SIG-M5 (cell line): ENCODE data around the gene RHBDF1.

Experiments used
- DNase-seq: peaks from one replicate; lab custom pipeline; 2025; lab: John Stamatoyannopoulos, UW

RHBDF1 gene

GRCh38 chr16:74747-75334, 2.4 kb upstream of the RHBDF1 start:
- no peak for DNase-seq

GRCh38 chr16:74051-74746, 1.8 kb upstream of the RHBDF1 start:
- no peak for DNase-seq

GRCh38 chr16:71540-72401, 660 bp downstream of the RHBDF1 start:
- DNase-seq = no peak

- DNase-seq = no peak
These were observed 1.3 kb downstream of the RHBDF1 start for GRCh38 chr16:71210-71539.

GRCh38 chr16:69181-69580, 3.2 kb downstream of the RHBDF1 start:
- DNase-seq = no peak

GRCh38 chr16:67884-68789, 4.3 kb downstream of the RHBDF1 start:
- DNase-seq = no peak

DNA sequence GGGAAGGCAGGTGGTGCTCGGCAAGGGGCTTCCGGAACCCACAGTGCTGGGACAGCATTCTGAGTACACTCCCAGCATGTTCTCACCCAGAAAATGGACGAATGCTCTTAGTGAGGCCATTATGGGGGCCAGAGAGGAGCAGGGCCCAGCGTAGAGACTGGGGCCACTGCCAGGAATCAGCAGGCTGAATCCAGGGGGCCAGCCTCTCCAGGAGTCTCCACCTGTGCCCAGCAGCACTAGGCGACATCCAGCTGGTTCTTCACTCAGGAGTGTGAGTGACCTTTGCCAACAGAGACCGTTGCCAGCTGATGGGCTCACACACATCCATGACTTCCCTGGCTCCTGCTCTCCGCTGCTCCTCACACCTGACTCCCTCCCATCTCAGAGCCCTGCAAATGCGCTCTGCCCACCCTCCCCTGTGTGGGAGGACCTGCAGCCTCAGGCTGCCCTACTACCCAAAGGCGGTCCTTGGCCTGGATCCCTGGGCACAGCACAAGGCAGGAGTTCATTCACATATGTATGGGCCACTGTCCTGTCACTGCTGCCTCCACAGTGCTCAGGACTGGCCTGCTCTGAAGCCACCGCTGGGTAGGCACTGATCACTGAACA, 5.1 kb downstream of the RHBDF1 start:
- DNase-seq = no peak

DNA sequence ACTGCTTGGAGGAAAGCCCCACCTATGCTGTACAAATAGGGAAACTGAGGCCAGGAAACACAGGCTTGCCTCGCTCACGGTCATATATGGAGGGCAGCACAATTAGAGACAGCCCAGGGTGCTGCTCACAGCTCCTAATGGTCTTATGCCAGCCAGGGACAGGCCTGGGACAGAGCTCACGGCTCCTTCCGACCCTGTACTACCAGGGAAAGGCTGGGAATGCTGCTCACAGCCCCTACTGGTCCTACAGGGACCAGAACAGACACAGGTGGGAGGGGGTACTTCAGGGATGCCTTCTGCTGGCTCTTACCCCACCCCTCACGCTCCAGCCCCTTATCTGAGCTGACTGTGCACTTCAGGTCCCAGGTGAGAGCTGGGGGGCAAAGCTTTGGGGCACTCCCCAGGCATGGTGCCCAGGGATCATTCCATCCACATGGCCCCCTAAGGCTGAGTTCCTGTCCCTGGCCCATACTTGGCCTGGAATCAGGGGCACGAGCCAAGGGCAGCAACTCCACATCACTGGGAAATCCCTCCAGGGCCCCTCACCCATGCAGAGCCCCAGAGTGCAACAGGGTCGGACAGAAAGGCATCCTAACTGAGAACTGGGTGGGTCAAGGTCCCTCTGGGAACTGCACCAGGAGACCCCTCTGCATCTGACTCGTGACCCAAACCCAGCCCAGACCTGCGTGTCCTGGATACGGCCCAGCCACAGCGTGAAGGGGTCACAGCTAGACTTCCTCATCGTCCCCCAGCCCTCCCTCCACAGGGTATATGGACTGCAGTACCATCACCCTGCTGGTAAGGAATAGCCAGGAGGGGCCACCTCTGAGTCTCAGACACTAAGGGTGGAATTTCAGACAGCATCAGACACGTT, 5.9 kb downstream of the RHBDF1 start:
- no peak for DNase-seq

DNA sequence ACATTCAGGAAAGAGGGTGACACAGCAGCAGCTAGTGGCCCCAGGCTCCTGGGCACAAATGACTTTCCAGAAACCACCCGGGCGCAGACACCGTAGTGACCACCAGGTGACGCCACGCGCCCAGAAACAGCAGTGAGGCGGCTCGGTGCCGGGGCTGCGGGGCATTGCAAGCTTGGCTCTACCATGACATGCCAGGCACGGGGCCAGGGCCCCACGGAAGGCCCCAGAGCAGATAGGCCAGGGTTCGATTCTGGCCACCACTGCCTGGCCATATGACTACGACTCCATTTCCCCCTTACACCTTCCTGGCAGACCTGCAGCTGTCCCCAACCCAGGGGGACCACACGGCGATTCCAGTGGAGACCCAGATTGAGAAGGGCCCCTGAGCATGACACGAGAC, 6.7 kb downstream of the RHBDF1 start:
- DNase-seq = no peak

DNA sequence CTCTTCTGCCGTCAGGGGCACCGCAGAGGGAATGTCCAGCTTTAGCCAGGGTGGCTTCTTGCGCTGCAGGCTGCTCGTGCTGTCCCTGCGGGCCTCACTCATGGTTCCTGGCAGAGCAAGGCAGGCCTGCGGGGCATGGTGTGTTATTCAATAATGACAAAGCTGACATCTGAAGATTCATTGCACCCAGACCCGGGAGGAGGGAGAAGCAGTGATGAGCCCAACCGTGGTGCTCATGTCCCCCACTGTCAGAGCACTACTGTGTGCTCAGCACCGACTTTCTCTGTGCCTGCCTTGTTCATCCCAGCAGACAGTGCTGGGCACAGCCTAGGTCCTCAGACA, 7.5 kb downstream of the RHBDF1 start:
- no peak for DNase-seq

GRCh38 chr16:63998-64913, 8.2 kb downstream of the RHBDF1 start:
- DNase-seq = no peak

- DNase-seq = no peak
These were observed 9.0 kb downstream of the RHBDF1 start for GRCh38 chr16:63466-63865.

DNA sequence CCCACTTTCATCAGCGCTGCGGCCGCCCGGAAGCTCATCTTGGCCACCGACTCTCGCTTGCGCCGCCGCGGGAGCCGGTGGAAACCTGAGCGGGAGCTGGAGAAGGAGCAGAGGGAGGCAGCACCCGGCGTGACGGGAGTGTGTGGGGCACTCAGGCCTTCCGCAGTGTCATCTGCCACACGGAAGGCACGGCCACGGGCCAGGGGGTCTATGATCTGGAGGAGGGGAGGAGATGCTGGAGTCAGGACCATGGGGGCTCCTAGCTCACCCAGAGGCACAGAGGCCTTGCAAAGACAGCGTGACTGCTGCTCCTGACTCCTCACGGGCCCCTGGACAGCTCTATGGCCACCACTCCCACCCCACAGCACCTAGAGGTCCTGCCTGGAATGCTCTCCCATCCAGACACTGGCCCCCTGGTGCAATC, 9.5 kb downstream of the RHBDF1 start:
- no peak for DNase-seq

- DNase-seq = no peak
These were observed 10.0 kb downstream of the RHBDF1 start for GRCh38 chr16:62283-62967.

DNA sequence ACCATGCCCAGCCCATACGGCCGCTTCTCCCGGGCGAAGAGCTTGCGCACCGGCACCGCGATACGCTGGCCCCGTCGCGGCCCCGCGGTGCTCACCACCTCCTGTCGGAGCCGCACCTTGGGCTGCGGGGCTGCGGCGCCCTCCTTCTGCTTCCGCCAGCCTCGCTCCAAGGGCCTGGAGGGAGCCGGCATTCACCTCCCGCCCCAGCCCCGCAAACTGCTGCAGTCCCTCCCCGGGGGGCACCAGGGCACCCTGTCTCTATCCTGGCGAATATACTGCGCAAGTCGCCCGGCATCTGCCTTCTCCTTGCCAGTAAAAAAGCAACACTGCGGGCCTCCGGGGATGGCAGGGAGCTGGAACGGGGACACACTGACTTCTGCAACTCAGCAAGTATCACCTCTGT, 10.6 kb downstream of the RHBDF1 start:
- no peak for DNase-seq

GRCh38 chr16:60929-61878, 11.2 kb downstream of the RHBDF1 start:
- DNase-seq = no peak

- no peak for DNase-seq
These were observed 12.3 kb downstream of the RHBDF1 start for GRCh38 chr16:60166-60565.

DNA sequence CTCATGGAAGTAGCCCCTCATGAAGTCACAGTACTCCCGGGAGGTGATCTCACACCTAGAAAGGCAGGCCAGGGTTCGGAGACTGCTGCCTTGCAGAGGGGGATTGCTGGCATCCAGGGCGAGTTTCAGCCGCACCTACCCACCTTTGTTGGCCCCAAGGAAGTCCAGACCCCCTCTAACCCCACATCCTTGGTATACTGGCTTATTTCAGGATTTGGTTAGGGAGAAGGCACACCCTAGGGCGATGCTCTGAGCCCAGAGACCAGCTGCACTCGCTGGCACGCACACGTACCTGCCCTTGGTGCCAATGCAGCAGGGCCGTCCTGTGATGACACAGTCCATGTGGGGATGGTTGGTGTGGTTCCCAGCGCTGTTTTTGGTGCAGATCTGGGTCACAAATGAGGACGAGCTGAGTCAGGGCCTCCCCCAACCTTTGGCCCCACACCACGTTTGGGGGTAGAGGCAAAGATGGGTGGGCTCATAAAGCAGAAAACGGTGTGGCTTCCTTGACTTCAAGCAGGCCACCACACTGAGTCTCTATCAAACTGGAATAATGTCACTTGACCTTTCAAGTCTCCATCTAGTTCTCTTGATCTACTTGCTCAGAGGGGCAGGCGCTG, 12.9 kb downstream of the RHBDF1 start:
- DNase-seq = no peak
